ENCODE data around the gene NPFFR2. TPM values are rescaled to one million over a fixed set of nuclear protein-coding genes. Genes with fewer than 3 reads are reported as not detected.

The NPFFR2 gene
- total and polyA plus RNA-seq, 7 experiments from 2014 or later = not detected

- ATAC-seq = no peak
- DNase-seq = no peak
- no peaks in the 10 kb centered on the region for H3K4me1 ChIP-seq (ENCODE audit: control insufficient read depth in 2 of 2, insufficient read depth in 2 of 2, low read length in 2 of 2)
- H3K27ac Mint-ChIP-seq = no peak overlapping the region
- peaks cover 0 to 12% (median 0%) of the 10 kb centered on the region in 11 donors for H3K9me3 Mint-ChIP-seq
- ChIA-PET CTCF (no interaction called here), POLR2A (no interaction called here)
- no peaks in the 10 kb centered on the region for H3K36me3 Mint-ChIP-seq
- intact Hi-C loops (cut with micrococcal nuclease) = no loop called here
- no peak overlapping the region for H3K4me3 Mint-ChIP-seq
- peaks cover 0 to 5% (median 0%) of the 10 kb centered on the region in 7 donors for H3K4me1 Mint-ChIP-seq
- H3K9me3 ChIP-seq (ENCODE audit: control insufficient read depth in 2 of 3, low read length in 3 of 3) = no peaks in the 10 kb centered on the region
- H3K27me3 Mint-ChIP-seq = no peaks in the 10 kb centered on the region
- H3K27me3 ChIP-seq (ENCODE audit: control insufficient read depth in 2 of 2, insufficient read depth in 2 of 2, low read length in 2 of 2) = no peaks in the 10 kb centered on the region
- no peak overlapping the region for H3K27ac ChIP-seq (ENCODE audit: low read depth, low read length)
- H3K4me3 ChIP-seq (ENCODE audit: low read length) = no peak overlapping the region
- H3K36me3 ChIP-seq (ENCODE audit: control insufficient read depth in 2 of 3, insufficient read depth in 3 of 3, low read length in 3 of 3) = no peaks in the 10 kb centered on the region
These were observed 78.2 kb downstream of the NPFFR2 start for GRCh38 chr4:72109959-72110497.

- Mint-ChIP-seq H3K4me1 (peaks cover 0 to 5% (median 0%) of the 10 kb centered on the region in 7 donors), H3K4me3 (no peak overlapping the region), H3K9me3 (peaks cover 0 to 10% (median 0%) of the 10 kb centered on the region in 11 donors), H3K27me3 (no peaks in the 10 kb centered on the region), H3K27ac (no peak overlapping the region), H3K36me3 (no peaks in the 10 kb centered on the region)
- ATAC-seq (no peak), DNase-seq (no peak)
- no peaks in the 10 kb centered on the region for H3K27me3 ChIP-seq (ENCODE audit: control insufficient read depth in 2 of 2, insufficient read depth in 2 of 2, low read length in 2 of 2)
- ChIA-PET POLR2A (no interaction called here), CTCF (no interaction called here)
- H3K27ac ChIP-seq (ENCODE audit: low read depth, low read length) = no peak overlapping the region
- intact Hi-C loops (cut with micrococcal nuclease) = no loop called here
- H3K9me3 ChIP-seq (ENCODE audit: control insufficient read depth in 2 of 3, low read length in 3 of 3) = no peaks in the 10 kb centered on the region
- H3K4me3 ChIP-seq (ENCODE audit: low read length) = no peak overlapping the region
- H3K36me3 ChIP-seq (ENCODE audit: control insufficient read depth in 2 of 3, insufficient read depth in 3 of 3, low read length in 3 of 3) = no peaks in the 10 kb centered on the region
- no peaks in the 10 kb centered on the region for H3K4me1 ChIP-seq (ENCODE audit: control insufficient read depth in 2 of 2, insufficient read depth in 2 of 2, low read length in 2 of 2)
These were observed 79.1 kb downstream of the NPFFR2 start for GRCh38 chr4:72110886-72111285.

- Histone ChIP-seq H3K27me3 (ENCODE audit: control insufficient read depth in 2 of 2, insufficient read depth in 2 of 2, low read length in 2 of 2) (no peaks in the 10 kb centered on the region), H3K4me1 (ENCODE audit: control insufficient read depth in 2 of 2, insufficient read depth in 2 of 2, low read length in 2 of 2) (no peaks in the 10 kb centered on the region), H3K4me3 (ENCODE audit: low read length) (no peak overlapping the region), H3K36me3 (ENCODE audit: control insufficient read depth in 2 of 3, insufficient read depth in 3 of 3, low read length in 3 of 3) (no peaks in the 10 kb centered on the region), H3K27ac (ENCODE audit: low read depth, low read length) (no peak overlapping the region), H3K9me3 (ENCODE audit: control insufficient read depth in 2 of 3, low read length in 3 of 3) (no peaks in the 10 kb centered on the region)
- no peak for DNase-seq
- ChIA-PET CTCF (no interaction called here), POLR2A (no interaction called here)
- Mint-ChIP-seq H3K4me1 (peaks cover 0 to 5% (median 0%) of the 10 kb centered on the region in 7 donors), H3K9me3 (peaks cover 0 to 12% (median 0%) of the 10 kb centered on the region in 11 donors), H3K27me3 (peaks cover 0 to 3% (median 0%) of the 10 kb centered on the region in 5 donors), H3K36me3 (no peaks in the 10 kb centered on the region), H3K27ac (no peak overlapping the region), H3K4me3 (no peak overlapping the region)
- no peak for ATAC-seq
- intact Hi-C loops (cut with micrococcal nuclease) = no loop called here
These were observed 80.1 kb downstream of the NPFFR2 start for GRCh38 chr4:72111863-72112262.

GRCh38 chr4:72112514-72113156 is 80.8 kb downstream of the NPFFR2 start:
- Mint-ChIP-seq H3K9me3 (peaks cover 0 to 12% (median 0%) of the 10 kb centered on the region in 11 donors), H3K27ac (no peak overlapping the region), H3K4me1 (peaks cover 0 to 5% (median 0%) of the 10 kb centered on the region in 7 donors), H3K4me3 (no peak overlapping the region), H3K36me3 (no peaks in the 10 kb centered on the region), H3K27me3 (peaks cover 0 to 3% (median 0%) of the 10 kb centered on the region in 5 donors)
- Histone ChIP-seq H3K36me3 (ENCODE audit: control insufficient read depth in 2 of 3, insufficient read depth in 3 of 3, low read length in 3 of 3) (no peaks in the 10 kb centered on the region), H3K9me3 (ENCODE audit: control insufficient read depth in 2 of 3, low read length in 3 of 3) (no peaks in the 10 kb centered on the region), H3K27ac (ENCODE audit: low read depth, low read length) (no peak overlapping the region), H3K27me3 (ENCODE audit: control insufficient read depth in 2 of 2, insufficient read depth in 2 of 2, low read length in 2 of 2) (no peaks in the 10 kb centered on the region), H3K4me3 (ENCODE audit: low read length) (no peak overlapping the region), H3K4me1 (ENCODE audit: control insufficient read depth in 2 of 2, insufficient read depth in 2 of 2, low read length in 2 of 2) (no peaks in the 10 kb centered on the region)
- ChIA-PET CTCF (no interaction called here), POLR2A (no interaction called here)
- intact Hi-C loops (cut with micrococcal nuclease) = no loop called here
- ATAC-seq = no peak
- DNase-seq = no peak

- H3K36me3 ChIP-seq (ENCODE audit: control insufficient read depth in 2 of 3, insufficient read depth in 3 of 3, low read length in 3 of 3) = no peaks in the 10 kb centered on the region
- H3K9me3 ChIP-seq (ENCODE audit: control insufficient read depth in 2 of 3, low read length in 3 of 3) = no peaks in the 10 kb centered on the region
- Mint-ChIP-seq H3K27ac (no peak overlapping the region), H3K36me3 (no peaks in the 10 kb centered on the region), H3K4me1 (no peaks in the 10 kb centered on the region), H3K27me3 (peaks cover 0 to 3% (median 0%) of the 10 kb centered on the region in 5 donors), H3K4me3 (no peak overlapping the region), H3K9me3 (peaks cover 0 to 6% (median 0%) of the 10 kb centered on the region in 11 donors)
- CTCF ChIA-PET = no interaction called here
- POLR2A ChIA-PET = no interaction called here
- no peak overlapping the region for H3K4me3 ChIP-seq (ENCODE audit: low read length)
- no peaks in the 10 kb centered on the region for H3K27me3 ChIP-seq (ENCODE audit: control insufficient read depth in 2 of 2, insufficient read depth in 2 of 2, low read length in 2 of 2)
- H3K4me1 ChIP-seq (ENCODE audit: control insufficient read depth in 2 of 2, insufficient read depth in 2 of 2, low read length in 2 of 2) = no peaks in the 10 kb centered on the region
- intact Hi-C loops (cut with micrococcal nuclease) = no loop called here
- no peak for ATAC-seq
- no peak for DNase-seq
- H3K27ac ChIP-seq (ENCODE audit: low read depth, low read length) = no peak overlapping the region
These were observed 86.2 kb downstream of the NPFFR2 start for GRCh38 chr4:72118017-72118416.

- Histone ChIP-seq H3K27me3 (ENCODE audit: control insufficient read depth in 2 of 2, insufficient read depth in 2 of 2, low read length in 2 of 2) (no peaks in the 10 kb centered on the region), H3K4me3 (ENCODE audit: low read length) (no peak overlapping the region), H3K9me3 (ENCODE audit: control insufficient read depth in 2 of 3, low read length in 3 of 3) (no peaks in the 10 kb centered on the region), H3K4me1 (ENCODE audit: control insufficient read depth in 2 of 2, insufficient read depth in 2 of 2, low read length in 2 of 2) (no peaks in the 10 kb centered on the region), H3K27ac (ENCODE audit: low read depth, low read length) (no peak overlapping the region), H3K36me3 (ENCODE audit: control insufficient read depth in 2 of 3, insufficient read depth in 3 of 3, low read length in 3 of 3) (no peaks in the 10 kb centered on the region)
- no peak overlapping the region for H3K27ac Mint-ChIP-seq
- no peak for DNase-seq
- ATAC-seq = no peak
- H3K4me3 Mint-ChIP-seq = no peak overlapping the region
- intact Hi-C loops (cut with micrococcal nuclease) = no loop called here
- no peaks in the 10 kb centered on the region for H3K4me1 Mint-ChIP-seq
- H3K27me3 Mint-ChIP-seq = peaks cover 0 to 3% (median 0%) of the 10 kb centered on the region in 5 donors
- no peaks in the 10 kb centered on the region for H3K36me3 Mint-ChIP-seq
- ChIA-PET POLR2A (no interaction called here), CTCF (no interaction called here)
- H3K9me3 Mint-ChIP-seq = peaks cover 0 to 6% (median 0%) of the 10 kb centered on the region in 11 donors
These were observed 88.1 kb downstream of the NPFFR2 start for GRCh38 chr4:72119946-72120345.

GRCh38 chr4:72128741-72129140 is 96.9 kb downstream of the NPFFR2 start:
- no peaks in the 10 kb centered on the region for H3K27me3 Mint-ChIP-seq
- H3K4me3 Mint-ChIP-seq = no peak overlapping the region
- H3K4me1 Mint-ChIP-seq = no peaks in the 10 kb centered on the region
- no peaks in the 10 kb centered on the region for H3K9me3 ChIP-seq (ENCODE audit: control insufficient read depth in 2 of 3, low read length in 3 of 3)
- no peak overlapping the region for H3K27ac ChIP-seq (ENCODE audit: low read depth, low read length)
- H3K4me3 ChIP-seq (ENCODE audit: low read length) = no peak overlapping the region
- no peaks in the 10 kb centered on the region for H3K4me1 ChIP-seq (ENCODE audit: control insufficient read depth in 2 of 2, insufficient read depth in 2 of 2, low read length in 2 of 2)
- ATAC-seq = no peak
- H3K36me3 ChIP-seq (ENCODE audit: control insufficient read depth in 2 of 3, insufficient read depth in 3 of 3, low read length in 3 of 3) = no peaks in the 10 kb centered on the region
- intact Hi-C loops (cut with micrococcal nuclease) = no loop called here
- no peak for DNase-seq
- ChIA-PET CTCF (no interaction called here), POLR2A (no interaction called here)
- peaks cover 0 to 5% (median 0%) of the 10 kb centered on the region in 11 donors for H3K9me3 Mint-ChIP-seq
- no peaks in the 10 kb centered on the region for H3K27me3 ChIP-seq (ENCODE audit: control insufficient read depth in 2 of 2, insufficient read depth in 2 of 2, low read length in 2 of 2)
- no peaks in the 10 kb centered on the region for H3K36me3 Mint-ChIP-seq
- no peak overlapping the region for H3K27ac Mint-ChIP-seq
